DOHH2 (cell line): ENCODE data around the gene ACSF2.
"Not testable (repeated sequence)": the region's sequence is repeated elsewhere in the genome, so short reads cannot be mapped to it uniquely, and the experiment has no call there.

Source experiments
- H3F3A ChIP-seq: fragments of 200-600 bp; sonication (generic), shearing (Covaris generic); 2 replicates; pipeline ENCODE4 v1.6.0; 2016; ENCODE audit warnings: antibody characterized with exemption, mild to moderate bottlenecking; ENCODE audit not compliant: control insufficient read depth, insufficient read depth
- H3K27ac ChIP-seq: fragments of 200-600 bp; sonication (generic); 2 replicates; pipeline ENCODE4 v1.5.1; 2014; ENCODE audit warnings: low read depth, mild to moderate bottlenecking, low read length, moderate library complexity
- H3K27me3 ChIP-seq: fragments of 200-600 bp; sonication (generic); 2 replicates; pipeline ENCODE4 v1.6.1; 2014; ENCODE audit warnings: mild to moderate bottlenecking, low read length, mixed read lengths; ENCODE audit not compliant: control insufficient read depth
- H3K36me3 ChIP-seq: fragments of 200-600 bp; sonication (generic); 2 replicates; pipeline ENCODE4 v1.6.1; 2014; ENCODE audit warnings: mild to moderate bottlenecking, low read length, moderate library complexity, mixed read lengths; ENCODE audit not compliant: control insufficient read depth
- H3K4me1 ChIP-seq: fragments of 200-600 bp; sonication (generic); 2 replicates; pipeline ENCODE4 v1.6.1; 2014; ENCODE audit warnings: mild to moderate bottlenecking, low read length, mixed read lengths; ENCODE audit not compliant: control insufficient read depth
- H3K4me2 ChIP-seq: fragments of 200-600 bp; sonication (generic); 2 replicates; pipeline ENCODE4 v1.6.0; 2014; ENCODE audit warnings: mild to moderate bottlenecking, low read length, moderate library complexity
- H3K4me3 ChIP-seq: fragments of 200-600 bp; sonication (generic); 2 replicates; pipeline ENCODE4 v1.5.1; 2014; ENCODE audit warnings: mild to moderate bottlenecking, low read length, mixed read lengths
- H3K79me2 ChIP-seq: fragments of 200-600 bp; sonication (generic); 2 replicates; pipeline ENCODE4 v1.6.1; 2014; ENCODE audit warnings: mild to moderate bottlenecking, low read length, mixed read lengths; ENCODE audit not compliant: control insufficient read depth
- H3K9me2 ChIP-seq: fragments of 200-600 bp; sonication (generic); replicated peaks from 2 replicates; pipeline ENCODE4 v1.6.1; 2014; ENCODE audit warnings: mild to moderate bottlenecking, low read length, mixed read lengths; ENCODE audit not compliant: control insufficient read depth
- H3K9me3 ChIP-seq: fragments of 200-600 bp; sonication (generic); 2 replicates; pipeline ENCODE4 v1.6.1; 2014; ENCODE audit warnings: antibody characterized with exemption, low read length, mixed read lengths; ENCODE audit not compliant: control insufficient read depth, insufficient read depth
- H4K20me1 ChIP-seq: fragments of 200-600 bp; sonication (generic); 2 replicates; pipeline ENCODE4 v1.6.0; 2014; ENCODE audit warnings: low read depth, mild to moderate bottlenecking, antibody characterized with exemption, low read length, moderate library complexity; ENCODE audit not compliant: control insufficient read depth, insufficient read depth
- EZH2phosphoT487 ChIP-seq: fragments of 200-600 bp; sonication (generic); IDR thresholded peaks from 2 replicates; pipeline ENCODE4 v1.6.1; 2017; ENCODE audit warnings: borderline replicate concordance, mild to moderate bottlenecking, antibody characterized with exemption, low read length, moderate library complexity, mixed read lengths
- TF ChIP-seq, protein P1 (sequence below): fragments of 200-600 bp; sonication (generic); IDR thresholded peaks from one replicate; pipeline ENCODE4 v1.5.1; 2014; ENCODE audit warnings: antibody characterized with exemption, mild to moderate bottlenecking, low read depth, low read length; ENCODE audit not compliant: poor library complexity, severe bottlenecking

ACSF2 gene

DNA sequence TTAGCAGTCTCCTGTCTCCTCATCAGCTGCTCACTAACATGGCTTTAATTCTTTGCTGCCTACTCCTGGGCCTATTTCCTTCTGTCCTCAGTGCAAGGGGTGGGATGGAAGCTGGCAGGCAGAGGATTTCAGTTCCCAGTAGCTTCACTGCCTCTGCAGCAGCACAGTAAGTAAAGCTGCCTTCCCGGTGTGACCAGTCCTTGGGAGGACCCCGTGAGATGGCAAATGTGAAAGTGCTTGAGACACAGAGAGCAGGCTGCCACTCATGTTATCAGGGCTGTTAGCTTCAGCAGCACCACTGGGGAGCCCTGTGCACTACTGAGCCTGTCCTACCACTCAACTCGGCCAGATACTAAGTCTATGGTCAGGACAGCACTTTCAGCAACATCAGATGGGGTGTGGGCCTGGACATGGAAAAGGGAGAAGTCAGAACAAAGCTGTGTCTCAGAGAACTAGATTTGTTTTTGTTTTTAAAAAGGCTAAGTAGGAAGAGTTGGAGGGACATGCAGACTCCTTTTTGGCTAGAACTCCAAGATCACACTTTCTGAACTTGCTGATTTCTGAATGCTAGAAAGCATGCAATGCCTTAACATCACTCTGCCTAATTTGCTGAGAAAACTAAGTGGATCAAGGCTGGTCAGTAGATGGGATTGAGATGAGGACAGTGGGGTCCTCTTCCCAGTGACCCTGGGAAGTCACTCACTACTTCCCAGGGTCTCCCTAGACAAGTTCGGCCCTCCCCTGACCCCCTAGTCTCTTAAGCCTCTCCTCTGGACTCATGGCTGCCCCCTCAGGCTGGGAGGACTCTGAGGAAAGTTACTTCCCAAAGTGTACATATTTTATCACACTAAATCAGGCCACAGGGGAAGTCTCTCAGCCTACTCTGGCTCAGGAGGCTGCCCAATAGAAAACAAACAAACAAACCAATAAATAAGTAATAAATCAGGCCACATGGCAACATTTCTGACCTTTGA lies 1.1 kb downstream of the ACSF2 start:
- Histone ChIP-seq H4K20me1 (no peaks in the 10 kb centered on the region), H3K4me2 (peak overlapping the region; percentile 100), H3K79me2 (peaks cover 6% of the 10 kb centered on the region), H3K27ac (peak overlapping the region; percentile 52), H3K9me2 (no peaks in the 10 kb centered on the region), H3K4me3 (peak overlapping the region; percentile 94), H3F3A (peaks cover 15% of the 10 kb centered on the region), H3K4me1 (peaks cover 24% of the 10 kb centered on the region), H3K9me3 (no peaks in the 10 kb centered on the region), H3K27me3 (no peaks in the 10 kb centered on the region), H3K36me3 (no peaks in the 10 kb centered on the region)
- TF ChIP-seq, protein P1, sequence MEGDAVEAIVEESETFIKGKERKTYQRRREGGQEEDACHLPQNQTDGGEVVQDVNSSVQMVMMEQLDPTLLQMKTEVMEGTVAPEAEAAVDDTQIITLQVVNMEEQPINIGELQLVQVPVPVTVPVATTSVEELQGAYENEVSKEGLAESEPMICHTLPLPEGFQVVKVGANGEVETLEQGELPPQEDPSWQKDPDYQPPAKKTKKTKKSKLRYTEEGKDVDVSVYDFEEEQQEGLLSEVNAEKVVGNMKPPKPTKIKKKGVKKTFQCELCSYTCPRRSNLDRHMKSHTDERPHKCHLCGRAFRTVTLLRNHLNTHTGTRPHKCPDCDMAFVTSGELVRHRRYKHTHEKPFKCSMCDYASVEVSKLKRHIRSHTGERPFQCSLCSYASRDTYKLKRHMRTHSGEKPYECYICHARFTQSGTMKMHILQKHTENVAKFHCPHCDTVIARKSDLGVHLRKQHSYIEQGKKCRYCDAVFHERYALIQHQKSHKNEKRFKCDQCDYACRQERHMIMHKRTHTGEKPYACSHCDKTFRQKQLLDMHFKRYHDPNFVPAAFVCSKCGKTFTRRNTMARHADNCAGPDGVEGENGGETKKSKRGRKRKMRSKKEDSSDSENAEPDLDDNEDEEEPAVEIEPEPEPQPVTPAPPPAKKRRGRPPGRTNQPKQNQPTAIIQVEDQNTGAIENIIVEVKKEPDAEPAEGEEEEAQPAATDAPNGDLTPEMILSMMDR: peak; percentile 78
- TF ChIP-seq EZH2phosphoT487: no peak

DNA sequence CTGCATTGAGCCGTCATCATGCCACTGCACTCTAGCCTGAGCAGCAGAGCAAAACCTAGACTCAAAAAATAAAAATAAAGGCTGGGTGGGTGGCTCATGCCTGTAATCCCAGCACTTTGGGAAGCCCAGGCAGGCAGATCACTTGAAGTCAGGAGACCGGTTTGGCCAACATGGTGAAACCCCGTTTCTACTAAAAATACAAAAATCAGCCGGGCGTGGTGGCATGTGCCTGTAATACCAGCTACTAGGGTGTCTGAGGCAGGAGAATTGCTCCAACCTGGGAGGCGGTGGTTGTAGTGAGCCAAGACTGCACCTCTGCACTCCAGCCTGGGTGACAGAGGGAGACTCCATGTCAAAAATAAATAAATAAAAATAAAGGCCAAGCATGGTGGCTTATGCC lies 2.1 kb downstream of the ACSF2 start:
- not testable (repeated sequence) for H3F3A ChIP-seq

DNA sequence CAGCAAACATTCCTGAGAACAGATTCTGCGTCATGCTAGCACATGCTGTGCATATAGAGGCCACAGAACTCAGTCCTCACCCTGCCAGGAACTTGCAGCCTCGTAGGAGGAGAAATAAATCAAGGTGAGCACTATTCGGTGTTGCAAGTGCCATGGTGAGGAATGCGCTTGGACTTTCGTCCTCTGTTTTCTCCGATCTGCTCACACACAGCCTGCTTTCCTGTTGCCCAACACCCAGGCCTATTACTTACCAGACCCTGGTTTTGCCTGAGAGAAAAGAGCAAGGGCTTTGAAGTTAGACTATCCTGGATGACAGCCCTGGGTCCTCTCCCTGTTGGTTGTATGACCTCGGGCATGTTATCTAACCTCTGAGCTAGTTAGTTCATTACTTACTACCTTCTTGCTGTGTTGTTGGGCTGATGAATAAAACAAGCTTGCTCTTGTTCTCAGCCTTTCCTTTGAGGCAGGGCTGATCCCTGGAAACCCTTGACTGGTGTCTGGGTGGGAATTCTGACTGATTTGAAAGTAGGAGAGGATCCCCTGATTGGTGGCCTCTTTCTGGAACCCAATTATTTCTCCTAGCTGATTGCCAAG lies 2.9 kb downstream of the ACSF2 start:
- H3K36me3 ChIP-seq: no peaks in the 10 kb centered on the region
- H3K79me2 ChIP-seq: peaks cover 6% of the 10 kb centered on the region
- H3K9me3 ChIP-seq: no peaks in the 10 kb centered on the region
- H3K27ac ChIP-seq: no peak overlapping the region
- H3K4me1 ChIP-seq: peaks cover 24% of the 10 kb centered on the region
- no peak for TF ChIP-seq EZH2phosphoT487
- TF ChIP-seq, protein P1: no peak
- no peak overlapping the region for H3K4me2 ChIP-seq
- no peaks in the 10 kb centered on the region for H3K27me3 ChIP-seq
- H3K9me2 ChIP-seq: no peaks in the 10 kb centered on the region
- no peak overlapping the region for H3K4me3 ChIP-seq
- H4K20me1 ChIP-seq: no peaks in the 10 kb centered on the region
- H3F3A ChIP-seq: peaks cover 5% of the 10 kb centered on the region; the same call in 1 of the 2 replicates

More for the DNA sequence above, 2.1 kb downstream of the ACSF2 start:
- H3K27me3 ChIP-seq, H3K27ac ChIP-seq, H3K79me2 ChIP-seq, H3K36me3 ChIP-seq, H3K4me3 ChIP-seq, H3K9me3 ChIP-seq, H3K9me2 ChIP-seq, H4K20me1 ChIP-seq: not testable (repeated sequence)
- Histone ChIP-seq H3K4me2 (peak overlapping the region; percentile 100; the same call in 1 of the 2 replicates), H3K4me1 (peaks cover 24% of the 10 kb centered on the region)

DNA sequence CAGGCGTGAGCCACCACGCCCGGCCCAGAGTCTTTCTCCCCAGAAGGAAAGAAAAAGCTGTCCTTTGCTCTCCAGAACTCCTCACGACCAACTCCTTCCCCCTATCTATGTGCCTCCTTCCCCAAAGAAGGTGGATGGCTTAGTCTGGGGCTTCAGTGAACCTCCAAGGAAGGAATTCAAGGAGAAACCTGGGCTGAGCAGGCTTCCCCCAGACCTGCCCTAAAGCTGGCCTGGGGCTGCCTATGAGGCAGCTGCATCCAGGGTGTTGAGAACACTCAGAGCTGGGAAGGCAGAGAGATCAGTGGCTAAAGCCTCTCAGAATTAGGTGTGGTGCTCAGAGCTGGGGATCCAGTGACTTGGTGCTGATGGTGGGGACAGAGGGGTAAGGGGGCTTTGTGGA lies 3.8 kb downstream of the ACSF2 start:
- H3K4me3 ChIP-seq: no peak overlapping the region
- no peaks in the 10 kb centered on the region for H3K36me3 ChIP-seq
- H3K27ac ChIP-seq: no peak overlapping the region
- no peaks in the 10 kb centered on the region for H3K9me2 ChIP-seq
- H3K27me3 ChIP-seq: no peaks in the 10 kb centered on the region
- H3F3A ChIP-seq: peaks cover 5% of the 10 kb centered on the region; the same call in 1 of the 2 replicates
- H3K9me3 ChIP-seq: no peaks in the 10 kb centered on the region
- no peak overlapping the region for H3K4me2 ChIP-seq
- H3K79me2 ChIP-seq: peaks cover 6% of the 10 kb centered on the region
- no peaks in the 10 kb centered on the region for H4K20me1 ChIP-seq
- peaks cover 24% of the 10 kb centered on the region for H3K4me1 ChIP-seq
- TF ChIP-seq, protein P1: no peak
- TF ChIP-seq EZH2phosphoT487: no peak
